BE2C (cell line): ENCODE measurements around the gene PLPPR1.
"Not testable (repeated sequence)": the region's sequence is repeated elsewhere in the genome, so short reads cannot be mapped to it uniquely, and the experiment has no call there.

Source experiments
- DNase-seq: peaks from one replicate; pipeline ENCODE4 v3.0.0-alpha.2; 2020
- H3K27me3 ChIP-seq: fragments of 250-450 bp; sonication (Bioruptor Pico); 2 replicates; pipeline ENCODE4 v1.5.1; 2020; ENCODE audit warnings: mild to moderate bottlenecking
- H3K36me3 ChIP-seq: fragments of 250-450 bp; sonication (Bioruptor Pico); 2 replicates; pipeline ENCODE4 v1.5.1; 2020; ENCODE audit warnings: mild to moderate bottlenecking
- H3K4me1 ChIP-seq: fragments of 250-450 bp; sonication (Bioruptor Pico); 2 replicates; pipeline ENCODE4 v1.5.1; 2020
- H3K4me3 ChIP-seq: 2 replicates; pipeline ENCODE4 v1.5.1; 2011; ENCODE audit warnings: low read depth, low read length
- H3K9me3 ChIP-seq: fragments of 250-450 bp; sonication (Bioruptor Pico); 2 replicates; pipeline ENCODE4 v1.5.1; 2020
- CTCF ChIP-seq: IDR thresholded peaks from 2 replicates; pipeline ENCODE4 v1.5.1; 2012; ENCODE audit warnings: mild to moderate bottlenecking, low read depth, low read length

The PLPPR1 gene

DNA sequence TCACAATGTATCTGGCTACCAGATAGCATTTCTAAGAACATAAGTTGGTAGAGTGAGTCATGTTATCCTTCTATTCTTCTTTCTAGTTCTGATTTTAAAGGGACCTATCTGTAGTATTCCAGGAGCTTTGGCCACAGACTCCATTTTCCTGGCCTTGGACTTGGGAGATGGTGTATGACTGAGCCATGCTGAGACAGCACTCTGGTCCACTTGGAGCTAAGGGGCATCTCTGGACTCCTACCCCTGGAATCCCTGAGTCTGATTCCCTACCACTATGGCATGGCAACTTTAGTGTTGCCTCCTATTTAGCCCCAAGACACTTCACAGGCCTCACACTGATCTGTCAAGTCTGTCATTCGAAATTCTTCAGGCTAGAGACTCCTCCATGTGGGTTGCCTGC, 297.5 kb downstream of the PLPPR1 start:
- Histone ChIP-seq H3K4me3 (no peak overlapping the region), H3K27me3 (peaks cover 2% of the 10 kb centered on the region; the same call in 1 of the 2 replicates), H3K36me3 (no peaks in the 10 kb centered on the region), H3K9me3 (no peaks in the 10 kb centered on the region), H3K4me1 (no peaks in the 10 kb centered on the region)
- no peak for DNase-seq
- TF ChIP-seq CTCF, result no peak

DNA sequence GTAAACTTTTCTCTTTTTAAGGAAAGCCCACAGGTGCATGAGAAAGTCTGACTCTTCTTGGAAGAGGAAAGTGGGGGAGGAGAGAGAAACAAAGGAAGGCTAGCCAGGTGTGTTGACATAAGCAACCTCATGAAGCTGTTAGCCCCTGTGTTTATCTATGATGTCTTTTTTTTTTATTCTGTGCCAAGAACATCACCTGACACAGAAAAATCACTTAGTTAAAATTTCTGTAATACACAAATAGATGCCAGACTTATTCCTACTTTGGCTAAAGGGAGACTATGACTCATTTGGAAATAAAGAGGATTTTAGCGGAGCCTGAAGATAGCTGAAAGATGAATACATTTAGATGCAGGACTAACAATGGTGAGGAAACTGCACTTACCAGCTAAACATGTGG, 298.0 kb downstream of the PLPPR1 start:
- Histone ChIP-seq H3K36me3 (no peaks in the 10 kb centered on the region), H3K4me1 (no peaks in the 10 kb centered on the region), H3K4me3 (no peak overlapping the region), H3K27me3 (peaks cover 2% of the 10 kb centered on the region; the same call in 1 of the 2 replicates), H3K9me3 (no peaks in the 10 kb centered on the region)
- TF ChIP-seq CTCF, result no peak
- no peak for DNase-seq

DNA sequence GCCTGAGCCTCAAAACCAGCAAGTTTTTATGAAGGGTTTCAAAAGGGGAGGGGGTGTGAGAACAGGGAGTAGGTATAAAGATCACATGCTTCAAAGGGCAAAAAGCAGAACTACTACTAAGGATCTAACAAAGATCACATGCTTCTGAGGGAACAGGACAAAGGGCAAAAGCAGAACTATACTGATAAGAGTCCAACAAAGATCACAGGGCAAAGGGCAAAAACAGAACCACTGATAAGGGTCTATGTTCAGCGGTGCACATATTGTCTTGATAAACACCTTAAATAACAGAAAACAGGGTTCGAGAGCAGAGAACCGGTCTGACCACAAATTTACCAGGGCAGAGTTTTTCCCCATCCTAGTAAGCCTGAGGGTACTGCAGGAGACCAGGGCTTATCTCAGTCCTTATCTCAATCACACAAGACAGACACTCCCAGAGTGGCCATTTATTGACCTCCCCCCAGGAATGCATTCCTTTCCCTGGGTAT, 298.9 kb downstream of the PLPPR1 start:
- H3K36me3 ChIP-seq, H3K4me3 ChIP-seq, H3K4me1 ChIP-seq, DNase-seq, H3K9me3 ChIP-seq, H3K27me3 ChIP-seq: not testable (repeated sequence)

GRCh38 chr9:101332362-101332761, 303.8 kb downstream of the PLPPR1 start:
- H3K9me3 ChIP-seq, result no peaks in the 10 kb centered on the region
- no peaks in the 10 kb centered on the region for H3K4me1 ChIP-seq
- H3K36me3 ChIP-seq, result no peaks in the 10 kb centered on the region
- DNase-seq, result no peak
- H3K27me3 ChIP-seq, result no peaks in the 10 kb centered on the region
- no peak overlapping the region for H3K4me3 ChIP-seq
- no peak for TF ChIP-seq CTCF

- no peak for TF ChIP-seq CTCF
- H3K4me3 ChIP-seq, result no peak overlapping the region
- no peaks in the 10 kb centered on the region for H3K9me3 ChIP-seq
- no peaks in the 10 kb centered on the region for H3K36me3 ChIP-seq
- no peaks in the 10 kb centered on the region for H3K27me3 ChIP-seq
- no peaks in the 10 kb centered on the region for H3K4me1 ChIP-seq
- DNase-seq, result no peak
These were observed 305.0 kb downstream of the PLPPR1 start for GRCh38 chr9:101333490-101333889.

DNA sequence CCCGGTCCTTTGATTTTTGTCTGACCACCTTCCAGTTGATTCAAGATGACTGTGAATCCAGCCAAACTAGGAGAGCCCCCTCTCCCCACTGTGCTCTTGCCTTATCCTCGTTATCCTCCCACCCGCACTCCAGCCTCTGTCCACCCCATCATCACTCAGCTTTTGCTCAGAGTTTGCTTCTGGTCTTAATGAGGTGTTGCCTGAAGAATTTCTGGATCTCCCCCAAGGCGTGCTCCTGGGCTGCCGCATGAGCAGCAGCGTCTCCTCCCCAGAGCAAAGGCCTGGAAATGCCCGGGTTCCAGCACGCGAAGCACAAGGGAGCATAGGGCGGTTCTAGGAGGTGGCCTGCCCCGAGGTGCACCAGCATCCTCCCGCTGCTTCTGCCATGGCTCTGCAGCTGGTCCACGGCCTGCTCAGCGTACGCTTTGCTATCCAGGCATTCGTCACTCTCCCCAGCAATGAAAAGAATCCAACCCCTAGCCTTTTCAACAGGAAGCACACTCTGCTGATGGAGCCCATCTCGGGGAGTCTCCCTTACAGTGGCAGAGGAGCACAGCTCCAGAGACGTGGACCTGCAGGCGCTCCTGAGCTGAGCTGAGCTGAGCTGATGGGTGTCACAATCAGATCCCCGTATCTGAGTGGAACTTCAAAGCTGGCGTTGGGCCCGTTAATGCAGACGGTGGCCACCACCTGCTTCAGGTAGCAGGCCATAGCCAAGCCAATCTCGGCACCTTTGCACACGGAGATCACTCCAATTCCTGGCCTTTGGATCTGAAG, 305.6 kb downstream of the PLPPR1 start:
- Histone ChIP-seq H3K27me3 (no peaks in the 10 kb centered on the region), H3K9me3 (no peaks in the 10 kb centered on the region), H3K36me3 (no peaks in the 10 kb centered on the region), H3K4me1 (no peaks in the 10 kb centered on the region), H3K4me3 (no peak overlapping the region)
- no peak for DNase-seq
- no peak for TF ChIP-seq CTCF
